Measurements from ENCODE around the gene FBXW7. TPM values are rescaled to one million over a fixed set of nuclear protein-coding genes. Genes with fewer than 3 reads are reported as not detected.

The FBXW7 gene
- total RNA-seq, 6 experiments from 2014 or later = 12.9 to 25.5 (median 17.6) TPM

- Histone ChIP-seq H3K27ac (no peak overlapping the region), H3K36me3 (no peaks in the 10 kb centered on the region), H3K4me1 (peaks cover 0 to 11% (median 0%) of the 10 kb centered on the region in 4 donors), H3K27me3 (no peaks in the 10 kb centered on the region), H3K4me3 (no peak overlapping the region), H3K9me3 (no peaks in the 10 kb centered on the region)
- WGBS (ENCODE audit: insufficient coverage, low coverage, low lambda C conversion rate, missing lambda C conversion rate) = 83% methylated on average over 3 of the region's 3 CpGs
- intact Hi-C loops (cut with DNase I) = no loop called here
- TF ChIP-seq POLR2A (IDR thresholded peaks at IDR 0.05) (no peak), CTCF (IDR thresholded peaks at IDR 0.05) (no peak)
- ATAC-seq (no peak), DNase-seq (no peak)
These were observed 33.9 kb downstream of the FBXW7 start for GRCh38 chr4:152501846-152502536.

- intact Hi-C loops (cut with DNase I) = no loop called here
- Histone ChIP-seq H3K4me1 (peaks cover 0 to 11% (median 0%) of the 10 kb centered on the region in 4 donors), H3K27me3 (no peaks in the 10 kb centered on the region), H3K36me3 (no peaks in the 10 kb centered on the region), H3K4me3 (no peak overlapping the region), H3K9me3 (no peaks in the 10 kb centered on the region), H3K27ac (no peak overlapping the region)
- TF ChIP-seq POLR2A (IDR thresholded peaks at IDR 0.05) (no peak), CTCF (IDR thresholded peaks at IDR 0.05) (peak; percentile 72 to 86 (median 86))
- ATAC-seq (peak; percentile 78 to 85 (median 82)), DNase-seq (peak in 1 of 3 donors; percentile 48)
- 0% methylated on average over 1 of the region's 1 CpG for WGBS (ENCODE audit: insufficient coverage, low coverage, low lambda C conversion rate, missing lambda C conversion rate)
These were observed 35.0 kb downstream of the FBXW7 start for GRCh38 chr4:152500800-152501434.

GRCh38 chr4:152500275-152500674 is 35.6 kb downstream of the FBXW7 start:
- no peaks in the 10 kb centered on the region for H3K36me3 ChIP-seq
- H3K4me3 ChIP-seq = no peak overlapping the region
- 82% methylated on average over 2 of the region's 2 CpGs for WGBS (ENCODE audit: insufficient coverage, low coverage, low lambda C conversion rate, missing lambda C conversion rate)
- ATAC-seq = no peak
- H3K9me3 ChIP-seq = no peaks in the 10 kb centered on the region
- intact Hi-C loops (cut with DNase I) = no loop called here
- H3K4me1 ChIP-seq = peaks cover 0 to 11% (median 0%) of the 10 kb centered on the region in 4 donors
- H3K27me3 ChIP-seq = no peaks in the 10 kb centered on the region
- no peak for TF ChIP-seq POLR2A (IDR thresholded peaks at IDR 0.05)
- no peak for TF ChIP-seq CTCF (IDR thresholded peaks at IDR 0.05)
- H3K27ac ChIP-seq = no peak overlapping the region
- DNase-seq = no peak

- no peak overlapping the region for H3K27ac ChIP-seq
- intact Hi-C loops (cut with DNase I) = no loop called here
- no peak for ATAC-seq
- 82% methylated on average over 2 of the region's 2 CpGs for WGBS (ENCODE audit: insufficient coverage, low coverage, low lambda C conversion rate, missing lambda C conversion rate)
- H3K9me3 ChIP-seq = no peaks in the 10 kb centered on the region
- H3K4me3 ChIP-seq = no peak overlapping the region
- H3K27me3 ChIP-seq = no peaks in the 10 kb centered on the region
- no peak for DNase-seq
- no peaks in the 10 kb centered on the region for H3K36me3 ChIP-seq
- TF ChIP-seq CTCF (IDR thresholded peaks at IDR 0.05) (no peak), POLR2A (IDR thresholded peaks at IDR 0.05) (no peak)
- peaks cover 0 to 11% (median 0%) of the 10 kb centered on the region in 4 donors for H3K4me1 ChIP-seq
These were observed 36.5 kb downstream of the FBXW7 start for GRCh38 chr4:152499344-152499743.
